NCI-H526 treated with DMSO at 0.1 percent for 48 hours (cell line): Measurements from ENCODE around the gene TOM1.

ENCODE experiments used
- DNase-seq: peaks from one replicate; lab custom pipeline; 2025; lab: John Stamatoyannopoulos, UW

The TOM1 gene

DNA sequence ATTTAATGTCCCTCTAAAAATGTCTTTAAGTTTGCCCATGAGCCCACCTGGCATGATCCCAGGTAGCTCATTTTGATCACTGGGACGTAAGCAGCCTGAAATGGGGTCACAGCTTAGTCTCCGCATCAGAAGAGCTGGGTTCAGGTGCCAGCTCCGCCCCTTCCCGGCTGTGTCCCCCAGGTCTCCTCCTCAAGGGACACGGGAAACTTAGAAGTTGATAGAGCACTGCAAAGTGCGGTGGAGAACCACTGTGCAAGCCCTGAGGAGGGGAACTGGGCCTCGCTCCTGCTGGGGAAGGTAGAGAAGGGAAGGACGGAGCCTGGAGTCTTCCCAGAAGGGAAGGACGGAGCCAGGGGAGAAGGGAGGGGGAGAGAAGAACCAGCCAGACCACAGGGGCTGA is 7.7 kb downstream of the TOM1 start:
- DNase-seq: no peak

- no peak for DNase-seq
Measured at GRCh38 chr22:35307892-35308291, 8.2 kb downstream of the TOM1 start.

GRCh38 chr22:35308480-35309021 is 8.9 kb downstream of the TOM1 start:
- DNase-seq: no peak

GRCh38 chr22:35310556-35311550 is 11.2 kb downstream of the TOM1 start:
- no peak for DNase-seq

GRCh38 chr22:35311551-35311999 is 11.9 kb downstream of the TOM1 start:
- no peak for DNase-seq

- no peak for DNase-seq
Measured at GRCh38 chr22:35312198-35313059, 12.7 kb downstream of the TOM1 start.

DNA sequence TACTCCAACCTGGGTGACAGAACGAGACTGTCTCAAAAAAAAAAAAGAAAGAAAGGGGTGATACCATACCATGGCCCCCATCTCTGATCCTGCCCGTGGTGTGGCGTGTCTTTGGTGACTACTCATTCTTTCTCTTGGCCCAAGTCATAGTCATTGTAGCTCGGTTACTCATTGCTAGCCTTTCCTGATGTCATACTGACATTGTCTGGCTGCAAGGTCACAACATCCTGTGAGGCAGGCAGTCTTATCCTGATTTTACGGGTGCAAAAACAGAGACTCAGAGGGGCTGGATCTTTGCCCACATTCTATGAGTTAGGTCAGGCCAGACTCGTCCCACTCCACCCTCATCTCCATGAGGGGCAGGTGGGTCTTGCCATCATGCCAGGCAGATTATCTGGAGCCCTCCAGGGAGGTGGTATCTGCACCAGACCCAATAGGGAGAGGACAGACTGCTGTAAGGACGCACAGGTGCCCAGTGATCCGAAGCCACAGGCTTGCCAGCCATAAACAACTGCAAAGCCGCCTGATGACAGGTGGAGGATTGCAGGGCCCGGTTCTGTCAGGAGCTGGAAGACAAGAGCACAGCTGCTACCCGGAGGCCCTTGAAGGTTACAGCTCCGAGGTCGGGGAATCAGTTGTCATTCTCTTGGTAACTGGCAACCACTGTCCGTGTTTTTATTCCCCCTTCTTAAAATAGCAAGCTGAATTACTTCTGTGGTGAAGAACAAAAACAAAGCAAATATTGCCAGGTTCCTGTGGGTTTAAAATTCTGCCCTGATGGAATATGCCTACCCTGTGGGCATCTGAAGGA is 13.8 kb downstream of the TOM1 start:
- DNase-seq: peak; percentile 10

- no peak for DNase-seq
Measured at GRCh38 chr22:35314161-35314942, 14.7 kb downstream of the TOM1 start.

GRCh38 chr22:35315141-35315854 is 15.6 kb downstream of the TOM1 start:
- DNase-seq: no peak

- peak; percentile 26 for DNase-seq
Measured at GRCh38 chr22:35315855-35316745, 16.4 kb downstream of the TOM1 start.

DNA sequence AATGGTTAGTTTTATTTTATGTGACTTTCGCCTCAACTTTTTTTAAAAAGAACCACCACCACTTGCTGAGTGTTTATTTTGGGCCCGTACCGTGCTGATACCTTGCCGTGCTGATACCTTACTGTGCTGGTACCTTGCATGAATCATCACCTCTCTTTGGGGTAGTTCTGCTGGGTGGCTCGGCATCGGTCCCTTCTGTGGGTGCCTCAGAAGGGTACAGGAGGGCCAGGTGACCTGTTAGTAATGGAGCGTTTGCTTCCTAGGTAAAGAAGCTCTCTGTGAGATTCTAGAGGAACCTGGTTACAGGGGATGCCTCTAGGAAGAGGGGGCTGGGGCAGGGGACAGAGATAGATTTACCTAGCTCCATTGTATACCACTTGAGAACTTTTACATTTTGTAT is 17.1 kb downstream of the TOM1 start:
- no peak for DNase-seq

GRCh38 chr22:35317680-35318290 is 18.1 kb downstream of the TOM1 start:
- no peak for DNase-seq

DNA sequence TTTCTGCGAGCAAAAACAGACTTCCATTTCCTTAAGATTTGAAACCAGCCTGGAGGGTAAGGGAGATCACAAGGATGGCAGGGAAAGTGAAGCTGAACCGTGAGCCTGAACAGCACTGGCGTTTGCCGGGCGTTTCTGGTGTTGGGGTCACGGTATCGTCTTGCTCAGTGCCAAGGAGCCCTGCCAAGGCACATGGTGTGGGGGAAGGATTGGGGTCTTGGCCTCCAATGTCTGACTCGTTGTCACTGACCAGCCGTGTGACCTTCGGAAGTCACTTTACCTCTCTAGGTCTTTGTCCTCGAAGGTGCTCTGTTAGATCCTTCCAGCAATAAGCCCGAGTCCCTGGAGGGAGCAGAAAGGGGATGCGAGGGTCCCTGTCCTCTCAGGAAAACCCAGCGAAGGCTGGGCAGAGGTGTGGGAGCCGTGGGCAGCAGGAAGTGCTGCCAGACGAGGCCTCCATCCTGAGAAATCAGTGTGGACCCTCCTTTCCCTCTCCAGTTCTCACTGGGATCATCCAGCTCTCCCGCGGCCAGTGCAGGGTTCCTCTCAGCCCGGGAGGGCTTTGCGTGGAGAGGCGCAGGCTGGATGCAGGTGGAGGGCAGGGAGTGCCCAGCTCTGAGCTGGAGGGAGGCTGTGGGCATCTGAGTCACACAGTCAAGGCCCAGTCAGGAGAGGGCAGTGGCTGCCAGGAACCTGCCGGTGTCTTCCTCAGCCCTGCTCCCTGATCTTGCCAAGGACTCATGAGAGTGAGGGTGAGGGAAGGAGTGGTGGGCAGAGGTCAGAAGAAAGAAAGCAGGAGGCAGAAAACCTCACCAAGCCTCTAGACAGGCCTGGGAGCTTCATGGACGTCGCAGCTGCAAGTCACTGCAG is 18.9 kb downstream of the TOM1 start:
- DNase-seq: no peak

- no peak for DNase-seq
Measured at GRCh38 chr22:35319244-35319985, 19.7 kb downstream of the TOM1 start.

GRCh38 chr22:35322126-35322525 is 22.4 kb downstream of the TOM1 start:
- no peak for DNase-seq

GRCh38 chr22:35322893-35323292 is 23.2 kb downstream of the TOM1 start:
- DNase-seq: no peak

DNA sequence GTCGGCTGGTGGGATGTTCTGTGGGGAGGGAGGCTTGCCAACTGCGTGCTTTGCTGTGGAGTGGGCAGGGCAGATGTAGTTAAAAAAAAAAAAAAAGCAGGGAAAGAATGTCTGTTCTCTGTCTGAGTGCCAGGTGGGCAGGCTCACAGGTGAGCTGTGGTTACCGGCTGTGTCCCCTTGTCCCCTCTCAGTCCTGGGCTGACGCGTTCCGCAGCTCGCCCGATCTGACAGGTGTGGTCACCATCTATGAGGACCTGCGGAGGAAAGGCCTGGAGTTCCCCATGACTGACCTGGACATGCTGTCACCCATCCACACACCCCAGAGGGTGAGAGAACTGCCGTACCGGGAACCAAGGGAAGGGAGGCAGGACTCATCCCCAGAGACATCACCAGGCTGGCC is 23.6 kb downstream of the TOM1 start:
- no peak for DNase-seq
